ENCODE data around the gene RBCK1.

DNA sequence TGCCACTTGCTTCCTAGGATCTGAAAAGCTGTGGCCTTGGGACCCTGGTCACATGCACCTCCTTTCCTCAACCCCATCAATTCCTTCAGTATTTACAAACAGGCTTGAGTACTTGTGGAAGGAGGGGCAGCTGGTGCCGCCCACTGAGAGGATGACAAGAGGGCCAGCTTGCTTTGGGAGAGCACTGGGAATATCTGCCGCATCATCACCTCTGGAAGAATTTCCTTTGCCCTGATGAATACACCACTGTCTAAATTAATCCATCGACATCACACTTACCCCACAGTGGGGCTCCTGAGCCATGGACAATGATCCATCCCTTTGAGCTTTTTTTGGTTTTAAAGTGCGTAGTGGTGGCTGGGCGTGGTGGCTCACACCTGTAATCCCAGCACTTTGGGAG is 28.4 kb downstream of the RBCK1 start:
- TF ChIP-seq POLR2A (IDR thresholded peaks at IDR 0.05): no peak
- TF ChIP-seq, protein P1, sequence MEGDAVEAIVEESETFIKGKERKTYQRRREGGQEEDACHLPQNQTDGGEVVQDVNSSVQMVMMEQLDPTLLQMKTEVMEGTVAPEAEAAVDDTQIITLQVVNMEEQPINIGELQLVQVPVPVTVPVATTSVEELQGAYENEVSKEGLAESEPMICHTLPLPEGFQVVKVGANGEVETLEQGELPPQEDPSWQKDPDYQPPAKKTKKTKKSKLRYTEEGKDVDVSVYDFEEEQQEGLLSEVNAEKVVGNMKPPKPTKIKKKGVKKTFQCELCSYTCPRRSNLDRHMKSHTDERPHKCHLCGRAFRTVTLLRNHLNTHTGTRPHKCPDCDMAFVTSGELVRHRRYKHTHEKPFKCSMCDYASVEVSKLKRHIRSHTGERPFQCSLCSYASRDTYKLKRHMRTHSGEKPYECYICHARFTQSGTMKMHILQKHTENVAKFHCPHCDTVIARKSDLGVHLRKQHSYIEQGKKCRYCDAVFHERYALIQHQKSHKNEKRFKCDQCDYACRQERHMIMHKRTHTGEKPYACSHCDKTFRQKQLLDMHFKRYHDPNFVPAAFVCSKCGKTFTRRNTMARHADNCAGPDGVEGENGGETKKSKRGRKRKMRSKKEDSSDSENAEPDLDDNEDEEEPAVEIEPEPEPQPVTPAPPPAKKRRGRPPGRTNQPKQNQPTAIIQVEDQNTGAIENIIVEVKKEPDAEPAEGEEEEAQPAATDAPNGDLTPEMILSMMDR (IDR thresholded peaks at IDR 0.05): no peak
